GM08714 (cell line): ENCODE measurements around the gene CTNNB1.

Source experiments
- H3K4me3 ChIP-seq: fragments of 200-500 bp; sonication (Bioruptor generic); 2 replicates; pipeline ENCODE4 v1.5.1; 2014; ENCODE audit warnings: mild to moderate bottlenecking, low read length, inconsistent platforms
- ZNF274 ChIP-seq: IDR thresholded peaks from 2 replicates; pipeline ENCODE4 v1.6.1; 2012; ENCODE audit warnings: mild to moderate bottlenecking, low read depth, low read length

CTNNB1 gene

GRCh38 chr3:41199866-41200668, 762 bp downstream of the CTNNB1 start:
- H3K4me3 ChIP-seq = peak overlapping the region; percentile 92
- no peak for TF ChIP-seq ZNF274

- peak overlapping the region; percentile 92 for H3K4me3 ChIP-seq
- no peak for TF ChIP-seq ZNF274
Measured at GRCh38 chr3:41200669-41201021, 1.3 kb downstream of the CTNNB1 start.

- TF ChIP-seq ZNF274 = no peak
- peak overlapping the region; percentile 92; the same call in 1 of the 2 replicates for H3K4me3 ChIP-seq
Measured at GRCh38 chr3:41202075-41202833, 2.9 kb downstream of the CTNNB1 start.

GRCh38 chr3:41202834-41203345, 3.6 kb downstream of the CTNNB1 start:
- H3K4me3 ChIP-seq = peak overlapping the region; percentile 92; the same call in 1 of the 2 replicates
- TF ChIP-seq ZNF274 = no peak

GRCh38 chr3:41204369-41204768, 5.1 kb downstream of the CTNNB1 start:
- no peak for TF ChIP-seq ZNF274
- no peak overlapping the region; the same call in 1 of the 2 replicates for H3K4me3 ChIP-seq

- no peak overlapping the region for H3K4me3 ChIP-seq
- no peak for TF ChIP-seq ZNF274
Measured at GRCh38 chr3:41205591-41205990, 6.3 kb downstream of the CTNNB1 start.

DNA sequence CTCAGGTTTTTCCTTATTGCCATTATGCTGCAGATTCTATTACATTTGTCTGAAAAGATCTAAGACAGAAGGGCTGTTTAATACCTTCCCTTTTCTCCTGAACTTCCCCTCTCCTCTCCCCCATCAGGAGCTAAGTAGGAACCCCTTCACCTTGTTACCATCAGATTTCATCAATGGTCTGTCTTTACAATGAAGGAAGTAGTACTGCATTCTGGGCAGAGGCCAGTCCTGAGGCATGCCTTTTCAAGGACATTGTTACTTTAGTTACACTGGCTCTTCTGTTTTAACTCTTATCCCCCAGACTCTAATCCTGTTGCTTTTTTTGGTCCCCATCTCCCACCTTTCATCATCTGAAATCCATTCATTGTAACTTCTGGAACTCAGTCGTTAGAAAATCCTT, 8.1 kb downstream of the CTNNB1 start:
- no peak overlapping the region for H3K4me3 ChIP-seq
- no peak for TF ChIP-seq ZNF274

- no peak for TF ChIP-seq ZNF274
- H3K4me3 ChIP-seq = no peak overlapping the region
Measured at GRCh38 chr3:41208507-41209220, 9.4 kb downstream of the CTNNB1 start.

- H3K4me3 ChIP-seq = no peak overlapping the region
- no peak for TF ChIP-seq ZNF274
Measured at GRCh38 chr3:41209646-41210045, 10.3 kb downstream of the CTNNB1 start.

GRCh38 chr3:41210966-41211365, 11.7 kb downstream of the CTNNB1 start:
- no peak overlapping the region for H3K4me3 ChIP-seq
- no peak for TF ChIP-seq ZNF274

DNA sequence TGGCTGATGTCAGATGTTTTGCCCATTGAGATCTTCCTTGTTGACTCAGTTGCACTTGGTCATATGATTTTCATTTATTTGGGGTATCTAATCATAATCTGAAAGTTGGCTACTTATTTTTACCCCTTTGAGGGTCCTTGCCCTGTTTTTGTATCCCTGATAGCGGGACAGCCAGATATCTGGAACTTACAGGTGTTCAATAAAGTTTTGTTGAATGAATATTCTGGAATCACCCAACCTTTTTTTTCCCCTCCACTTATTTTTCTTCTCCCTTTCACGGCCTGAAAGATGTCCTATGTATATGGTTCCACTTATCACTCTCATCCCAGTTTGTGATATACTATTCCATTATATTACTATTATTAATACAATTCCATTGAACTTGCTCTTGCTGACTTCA, 12.8 kb downstream of the CTNNB1 start:
- H3K4me3 ChIP-seq = no peak overlapping the region
- TF ChIP-seq ZNF274 = no peak

DNA sequence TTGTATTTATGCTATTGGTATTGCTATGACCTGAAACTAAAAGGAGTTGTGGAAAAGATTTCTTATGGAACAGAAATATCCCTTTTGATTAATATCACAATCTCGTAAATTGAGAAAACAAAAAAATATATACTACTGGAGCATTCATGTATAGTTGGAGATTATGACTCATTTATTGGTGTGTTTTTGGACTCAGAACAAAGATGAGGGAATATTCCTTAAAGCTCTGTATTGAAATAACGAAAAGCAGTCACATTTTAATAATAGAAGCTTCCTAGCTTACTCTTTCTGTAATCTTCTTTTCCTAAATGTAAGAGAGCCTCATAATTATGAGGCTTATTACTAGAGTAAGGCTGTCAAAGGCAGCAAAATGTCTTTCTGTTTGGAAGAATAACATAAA, 14.3 kb downstream of the CTNNB1 start:
- no peak for TF ChIP-seq ZNF274
- no peak overlapping the region for H3K4me3 ChIP-seq

GRCh38 chr3:41216422-41216821, 17.1 kb downstream of the CTNNB1 start:
- H3K4me3 ChIP-seq = no peak overlapping the region
- no peak for TF ChIP-seq ZNF274

DNA sequence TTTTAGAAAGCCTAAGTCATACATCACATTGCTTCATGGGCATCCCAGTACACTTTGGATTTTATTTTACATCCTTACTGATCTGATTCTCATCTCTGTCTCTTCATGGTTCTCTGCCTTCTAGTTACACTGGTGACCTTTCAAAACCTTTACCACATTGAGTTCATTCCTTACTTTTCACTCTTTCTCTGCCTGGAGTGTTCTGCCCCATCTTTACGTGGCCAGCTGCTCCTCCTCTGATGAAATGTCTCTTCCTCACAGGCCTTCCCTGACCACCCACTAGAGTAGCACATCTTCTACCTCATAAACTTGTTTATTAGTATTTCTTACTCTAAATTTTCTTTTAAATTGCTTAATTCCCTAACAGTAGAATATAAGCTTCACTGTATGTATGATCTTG, 17.7 kb downstream of the CTNNB1 start:
- no peak for TF ChIP-seq ZNF274

More for the DNA sequence above, 17.7 kb downstream of the CTNNB1 start:
- no peak overlapping the region for H3K4me3 ChIP-seq
